HG02623 (cell line): ENCODE results near the gene CCNB2.
A peak's percentile ranks its signal among the peaks of the same experiment; 100 is the strongest.
"Not testable (repeated sequence)": the region's sequence is repeated elsewhere in the genome, so short reads cannot be mapped to it uniquely, and the experiment has no call there.

Experiments
- ATAC-seq: cut with Tn5 transposase; IDR thresholded peaks from one replicate; pipeline ENCODE4 v1.9.1; 2021; ENCODE audit warnings: moderate library complexity; ENCODE audit not compliant: unreplicated experiment

Gene CCNB2

GRCh38 chr15:59104912-59105732, at the start of gene CCNB2:
Gene CCNB2 (plus strand): TSS chr15:59105146. CDS start chr15:59105269, 123 bp downstream.
- ATAC-seq: peak; percentile 98

DNA sequence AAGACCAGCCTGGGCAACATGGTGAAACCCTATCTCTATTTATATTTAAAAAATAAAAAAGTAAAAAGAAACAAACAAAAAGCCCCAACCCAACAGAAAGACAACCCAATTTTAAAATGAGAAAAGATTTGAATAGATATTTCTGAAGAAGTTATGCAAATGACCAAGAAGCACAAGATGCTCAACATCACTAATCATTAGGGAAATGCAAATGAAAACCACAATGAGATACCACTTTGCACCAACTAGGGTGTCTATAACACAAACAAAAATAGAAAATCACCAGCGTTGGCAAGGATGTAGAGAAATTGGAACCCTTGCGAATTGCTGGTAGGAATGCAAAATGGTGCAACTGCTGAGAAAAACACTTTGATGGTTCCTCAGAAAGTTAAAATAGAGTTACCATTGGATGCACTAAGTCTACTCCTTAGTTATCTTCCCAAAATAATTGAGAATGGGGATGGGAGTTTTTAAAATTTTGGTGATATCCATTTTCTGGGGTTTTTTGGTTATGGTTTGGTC, 45.8 kb upstream of the CCNB2 start:
- ATAC-seq: no peak

DNA sequence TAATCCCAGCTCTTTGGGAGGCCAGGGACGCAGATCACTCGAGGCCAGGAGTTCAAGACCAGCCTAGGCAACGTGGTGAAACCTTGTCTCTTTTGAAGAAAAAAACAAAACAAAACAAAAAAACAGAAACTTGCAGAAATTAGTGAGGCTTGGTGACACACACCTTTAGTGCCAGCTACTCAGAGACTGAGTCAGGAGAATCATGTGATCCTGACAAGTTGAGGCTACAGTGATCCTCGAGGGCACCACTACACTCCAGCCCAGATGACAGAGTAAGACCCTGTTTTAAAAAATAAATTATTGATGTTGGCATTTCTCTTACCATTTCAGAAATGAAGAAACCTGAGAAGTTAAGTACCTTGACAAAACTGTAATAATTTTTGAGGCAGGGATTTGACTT, 44.6 kb upstream of the CCNB2 start:
- ATAC-seq: no peak

- no peak for ATAC-seq
Measured at GRCh38 chr15:59063042-59063441, 41.9 kb upstream of the CCNB2 start.

- no peak for ATAC-seq
Measured at GRCh38 chr15:59069430-59069829, 35.5 kb upstream of the CCNB2 start.

DNA sequence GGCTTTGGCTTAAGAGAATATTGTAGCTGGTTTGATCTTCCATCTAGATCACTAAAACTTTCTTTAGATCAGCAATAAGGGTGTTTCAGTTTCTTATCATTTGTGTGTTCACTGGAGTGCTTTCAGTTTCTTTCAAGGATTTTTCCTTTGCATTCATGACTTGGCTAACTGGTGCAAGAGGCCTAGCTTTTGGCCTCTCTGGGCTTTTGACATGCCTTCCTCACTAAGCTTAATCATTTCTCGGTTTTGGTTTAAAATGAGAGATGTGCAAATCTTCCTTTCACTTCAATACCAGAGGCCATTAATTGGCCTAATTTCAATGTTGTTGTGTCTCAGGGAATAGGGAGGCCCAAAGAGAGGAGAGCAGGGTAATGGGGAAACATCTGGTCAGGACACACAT, 30.3 kb upstream of the CCNB2 start:
- no peak for ATAC-seq

DNA sequence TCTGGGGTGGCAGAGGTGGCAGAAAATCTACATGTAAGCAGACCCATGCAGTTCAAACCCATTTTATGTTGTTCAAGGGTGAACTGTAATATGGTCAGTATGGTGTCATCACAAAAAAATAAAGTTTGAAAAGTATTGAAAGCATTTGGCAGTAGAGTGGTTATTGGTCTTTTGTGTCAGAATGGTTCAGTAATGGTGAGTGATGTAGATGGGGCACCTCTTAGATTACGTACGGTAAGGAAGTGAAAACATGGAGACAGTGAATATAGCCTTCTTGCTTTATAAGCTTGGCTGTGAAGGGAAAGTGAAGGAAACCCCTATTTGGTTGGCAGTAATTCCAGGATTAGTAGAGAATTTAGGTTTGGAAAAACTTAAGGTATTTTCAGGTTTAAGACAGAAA, 17.2 kb upstream of the CCNB2 start:
- ATAC-seq: no peak

GRCh38 chr15:59094077-59094476, 10.9 kb upstream of the CCNB2 start:
- ATAC-seq: no peak

DNA sequence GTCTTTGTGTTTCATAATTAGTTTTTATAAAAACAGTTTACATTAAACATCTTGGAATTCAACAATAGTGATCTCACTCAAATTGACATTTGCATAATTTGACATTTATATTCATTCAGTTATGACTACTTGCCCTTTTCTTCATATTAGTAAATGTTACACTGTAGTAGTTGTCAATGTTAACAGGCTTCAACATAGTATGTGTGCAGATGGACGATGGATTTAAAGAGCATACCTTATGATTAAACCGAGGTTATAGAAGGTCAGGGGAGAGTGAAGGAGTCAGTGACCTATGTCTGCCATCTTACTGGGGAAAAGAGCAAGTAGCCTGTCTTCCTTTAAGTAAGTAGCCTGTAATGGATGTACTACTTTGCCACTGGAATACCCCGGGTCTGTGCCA, 8.5 kb upstream of the CCNB2 start:
- ATAC-seq: no peak

- no peak for ATAC-seq
Measured at GRCh38 chr15:59099162-59099685, 5.7 kb upstream of the CCNB2 start.

- ATAC-seq: peak; percentile 20
Measured at GRCh38 chr15:59104602-59104911, 389 bp upstream of the CCNB2 start.

- no peak for ATAC-seq
Measured at GRCh38 chr15:59105854-59106253, 908 bp downstream of the CCNB2 start.

- ATAC-seq: no peak
Measured at GRCh38 chr15:59111251-59111650, 6.3 kb downstream of the CCNB2 start.

DNA sequence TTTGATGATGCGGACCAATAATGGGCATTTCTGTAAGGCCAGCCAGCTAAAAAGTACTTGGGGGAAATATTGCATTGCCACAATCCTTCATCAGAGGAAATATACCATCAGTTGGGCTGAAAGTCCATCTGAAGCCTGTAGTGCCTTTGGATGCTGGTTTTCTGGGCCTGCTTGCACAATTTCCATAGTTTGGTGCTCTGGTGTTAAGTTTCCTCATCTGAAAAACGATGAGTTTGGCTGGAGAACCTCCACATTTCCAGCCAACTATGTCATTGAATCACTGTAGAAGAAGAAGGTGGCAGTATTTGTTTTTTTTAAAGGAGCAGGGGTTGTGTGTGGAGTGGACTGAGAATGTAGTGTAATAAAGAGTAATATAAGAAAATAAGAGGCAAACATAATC, 10.1 kb downstream of the CCNB2 start:
- no peak for ATAC-seq

GRCh38 chr15:59116141-59116540, 11.2 kb downstream of the CCNB2 start:
- ATAC-seq: no peak

DNA sequence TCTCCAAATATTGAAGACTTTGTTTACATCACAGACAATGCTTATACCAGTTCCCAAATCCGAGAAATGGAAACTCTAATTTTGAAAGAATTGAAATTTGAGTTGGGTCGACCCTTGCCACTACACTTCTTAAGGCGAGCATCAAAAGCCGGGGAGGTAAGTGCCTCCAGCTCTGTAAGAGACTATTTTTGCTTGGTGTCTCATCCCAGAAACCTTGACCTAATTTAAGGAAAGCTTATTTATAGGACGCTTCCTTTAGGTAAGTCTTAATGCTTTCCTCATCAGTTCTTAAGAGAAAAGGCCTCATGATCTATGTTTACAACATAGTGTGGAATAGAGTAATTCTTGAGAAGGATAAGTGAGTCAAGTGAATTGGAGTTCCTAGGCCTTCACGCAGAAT, 11.8 kb downstream of the CCNB2 start:
- no peak for ATAC-seq

DNA sequence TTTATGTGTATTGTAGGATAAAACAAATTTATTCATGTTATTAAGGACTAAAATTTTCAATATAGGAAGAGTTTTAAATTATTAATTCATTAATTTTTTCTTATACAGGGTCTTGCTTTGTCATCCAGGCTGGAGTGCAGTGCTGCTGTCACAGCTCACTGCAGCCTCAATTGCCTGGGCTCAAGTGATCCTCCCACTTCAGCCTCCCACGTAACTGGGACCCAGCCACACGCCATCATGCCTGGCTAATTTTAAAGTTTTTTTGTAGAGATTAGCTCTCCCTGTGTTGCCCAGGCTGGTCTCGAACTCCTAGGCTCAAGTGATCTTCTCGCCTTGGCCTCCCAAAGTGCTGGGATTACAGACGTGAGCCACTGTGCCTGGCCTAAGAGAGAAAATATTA, 14.7 kb downstream of the CCNB2 start:
- ATAC-seq: no peak

DNA sequence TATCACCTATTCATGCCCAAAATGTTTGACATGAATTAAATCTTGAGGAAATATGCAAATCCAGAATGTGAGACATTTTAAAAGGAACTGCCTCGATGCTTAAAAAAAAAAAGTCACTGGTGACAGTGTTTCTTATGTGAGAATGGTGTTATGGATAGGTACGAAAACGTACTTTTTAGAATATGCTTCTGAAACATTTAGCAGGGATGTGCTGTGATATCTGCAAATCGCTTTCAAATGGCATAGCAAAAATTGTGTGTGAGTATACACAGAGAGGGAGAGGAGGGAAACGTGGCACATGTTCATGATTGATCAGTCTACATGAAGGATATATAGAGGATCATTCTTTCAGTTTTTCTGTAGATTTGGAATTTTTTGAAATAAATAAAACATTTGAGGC, 16.0 kb downstream of the CCNB2 start:
- no peak for ATAC-seq

- ATAC-seq: no peak
Measured at GRCh38 chr15:59124261-59124660, 19.3 kb downstream of the CCNB2 start.

DNA sequence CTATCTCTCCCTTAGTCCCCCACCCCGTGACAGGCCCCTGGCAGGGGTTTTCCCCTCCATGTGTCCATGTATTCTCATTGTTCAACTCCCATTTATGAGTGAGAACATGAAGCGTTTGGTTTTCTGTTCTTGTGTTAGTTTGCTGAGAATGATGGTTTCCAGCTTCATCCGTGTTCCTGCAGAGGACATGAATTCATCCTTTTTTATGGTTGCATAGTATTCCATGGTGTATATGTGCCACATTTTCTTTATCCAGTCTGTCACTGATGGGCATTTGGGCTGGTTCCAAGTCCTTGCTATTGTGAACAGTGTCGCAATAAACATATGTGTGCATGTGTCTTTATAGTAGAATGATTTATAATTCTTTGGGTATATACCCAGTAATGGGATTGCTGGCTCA, 20.7 kb downstream of the CCNB2 start:
- ATAC-seq: not testable (repeated sequence)

- ATAC-seq: not testable (repeated sequence)
Measured at GRCh38 chr15:59127255-59127654, 22.3 kb downstream of the CCNB2 start.

GRCh38 chr15:59131456-59131855, 26.5 kb downstream of the CCNB2 start:
- ATAC-seq: no peak
